ENCODE results near the gene SUFU. TPM values are rescaled to one million over a fixed set of nuclear protein-coding genes. Genes with fewer than 3 reads are reported as not detected.
"Not testable (repeated sequence)": the region's sequence is repeated elsewhere in the genome, so short reads cannot be mapped to it uniquely, and the experiment has no call there.

SUFU gene
- total RNA-seq, 1 experiment from 2014 or later, result 1.7 TPM

GRCh38 chr10:102650655-102651454, 147.1 kb downstream of the SUFU start:
- DNase-seq (ENCODE audit: low spot score), result no peak

GRCh38 chr10:102651455-102652169, 147.8 kb downstream of the SUFU start:
- no peak for DNase-seq (ENCODE audit: low spot score)

- no peak for DNase-seq (ENCODE audit: low spot score)
Measured at GRCh38 chr10:102652170-102652916, 148.6 kb downstream of the SUFU start.

- DNase-seq (ENCODE audit: low spot score), result no peak
Measured at GRCh38 chr10:102653060-102653459, 149.3 kb downstream of the SUFU start.

- DNase-seq (ENCODE audit: low spot score), result no peak
Measured at GRCh38 chr10:102654566-102654965, 150.8 kb downstream of the SUFU start.

GRCh38 chr10:102654969-102655368, 151.2 kb downstream of the SUFU start:
- no peak for DNase-seq (ENCODE audit: low spot score)

- DNase-seq (ENCODE audit: low spot score), result no peak
Measured at GRCh38 chr10:102656026-102656425, 152.3 kb downstream of the SUFU start.

- DNase-seq (ENCODE audit: low spot score), result no peak
Measured at GRCh38 chr10:102656791-102657371, 153.1 kb downstream of the SUFU start.

GRCh38 chr10:102657451-102657850, 153.7 kb downstream of the SUFU start:
- no peak for DNase-seq (ENCODE audit: low spot score)

- DNase-seq (ENCODE audit: low spot score), result no peak
Measured at GRCh38 chr10:102657984-102658724, 154.4 kb downstream of the SUFU start.

- DNase-seq (ENCODE audit: low spot score), result no peak
Measured at GRCh38 chr10:102658802-102659201, 155.0 kb downstream of the SUFU start.

- no peak for DNase-seq (ENCODE audit: low spot score)
Measured at GRCh38 chr10:102660888-102661657, 157.3 kb downstream of the SUFU start.

- DNase-seq (ENCODE audit: low spot score), result no peak
Measured at GRCh38 chr10:102661658-102662028, 157.9 kb downstream of the SUFU start.

- DNase-seq (ENCODE audit: low spot score), result no peak
Measured at GRCh38 chr10:102665904-102666509, 162.2 kb downstream of the SUFU start.

- DNase-seq (ENCODE audit: low spot score), result not testable (repeated sequence)
Measured at GRCh38 chr10:102667411-102667810, 163.6 kb downstream of the SUFU start.

GRCh38 chr10:102668326-102669107, 164.7 kb downstream of the SUFU start:
- DNase-seq (ENCODE audit: low spot score), result no peak

GRCh38 chr10:102669206-102670064, 165.7 kb downstream of the SUFU start:
- peak; percentile 45 for DNase-seq (ENCODE audit: low spot score)

- DNase-seq (ENCODE audit: low spot score), result no peak
Measured at GRCh38 chr10:102670065-102670670, 166.4 kb downstream of the SUFU start.
